Measurements from ENCODE around the gene LIMCH1.

Gene LIMCH1

DNA sequence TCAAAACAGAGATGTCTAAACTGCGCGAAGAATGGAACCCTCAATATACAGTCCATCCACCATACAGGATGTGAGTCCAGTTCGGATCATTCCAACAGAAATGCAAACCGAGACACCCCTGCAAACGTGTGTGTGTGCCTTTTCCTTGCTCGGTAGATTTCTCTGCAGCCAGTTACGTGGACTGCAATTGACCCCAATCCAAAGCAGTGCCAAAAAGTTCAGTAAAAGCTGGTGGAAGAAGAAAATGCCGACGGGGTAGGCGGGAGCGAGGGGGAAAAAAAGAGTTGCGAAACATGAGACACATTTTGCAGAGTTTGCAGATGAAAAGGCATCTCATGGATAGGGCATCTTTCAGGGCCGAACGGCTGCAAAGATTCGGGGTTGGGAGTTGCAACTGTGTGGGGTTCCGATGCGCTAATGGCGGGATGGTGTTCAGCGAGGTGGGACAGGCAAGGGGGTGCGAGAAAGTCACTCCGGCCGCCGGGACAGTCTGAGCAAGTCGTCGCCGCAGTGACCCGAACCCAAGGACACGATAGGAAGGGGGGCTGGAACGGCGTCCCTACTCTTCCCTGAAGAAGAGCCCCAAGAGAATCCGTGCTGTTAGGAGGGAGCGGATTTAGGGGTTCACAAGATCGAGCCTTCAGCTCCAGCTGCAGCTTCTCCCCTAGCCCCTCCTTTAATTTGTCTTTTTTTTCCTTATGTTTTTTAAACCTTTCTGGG, 206.8 kb downstream of the LIMCH1 start:
- no peak for DNase-seq

DNA sequence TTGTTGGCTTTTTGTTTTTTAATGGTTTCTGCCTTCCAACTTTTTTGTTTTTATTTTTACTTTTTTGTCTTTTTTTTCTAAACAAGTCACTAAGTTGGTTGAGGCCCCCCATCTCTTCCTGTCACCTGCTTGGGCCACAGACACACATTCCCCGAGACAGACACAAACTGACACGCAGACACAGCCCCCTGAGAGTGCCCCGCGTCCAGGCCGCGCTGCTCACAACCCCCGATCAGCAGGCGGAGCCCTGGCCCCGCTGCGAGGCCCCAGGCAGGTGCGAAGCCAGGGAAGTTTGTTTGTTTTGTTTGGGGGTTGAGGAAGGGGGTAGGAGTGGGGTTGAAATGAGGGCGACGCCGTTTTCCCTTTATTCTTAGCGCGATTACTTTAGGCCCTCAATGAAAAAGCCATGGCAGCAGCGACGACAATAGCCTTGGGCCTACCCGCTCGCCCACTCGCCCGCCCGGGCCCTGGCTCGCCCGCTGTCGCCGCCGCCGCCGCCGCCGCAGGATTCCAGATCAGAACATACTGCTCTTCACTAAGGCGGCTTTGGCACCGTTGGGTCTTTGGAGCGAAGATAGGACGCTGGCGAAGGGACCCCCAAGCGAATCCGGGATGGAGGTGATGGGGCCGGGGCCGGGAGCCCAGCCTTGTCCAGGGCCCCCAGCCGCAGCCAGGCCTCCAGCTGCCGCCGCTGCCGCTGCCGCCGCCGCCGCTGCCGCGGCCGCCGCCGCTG, 207.5 kb downstream of the LIMCH1 start:
- no peak for DNase-seq

GRCh38 chr4:41746025-41746439, 208.1 kb downstream of the LIMCH1 start:
- DNase-seq: no peak

- DNase-seq: no peak
Measured at GRCh38 chr4:41746440-41747229, 208.7 kb downstream of the LIMCH1 start.

DNA sequence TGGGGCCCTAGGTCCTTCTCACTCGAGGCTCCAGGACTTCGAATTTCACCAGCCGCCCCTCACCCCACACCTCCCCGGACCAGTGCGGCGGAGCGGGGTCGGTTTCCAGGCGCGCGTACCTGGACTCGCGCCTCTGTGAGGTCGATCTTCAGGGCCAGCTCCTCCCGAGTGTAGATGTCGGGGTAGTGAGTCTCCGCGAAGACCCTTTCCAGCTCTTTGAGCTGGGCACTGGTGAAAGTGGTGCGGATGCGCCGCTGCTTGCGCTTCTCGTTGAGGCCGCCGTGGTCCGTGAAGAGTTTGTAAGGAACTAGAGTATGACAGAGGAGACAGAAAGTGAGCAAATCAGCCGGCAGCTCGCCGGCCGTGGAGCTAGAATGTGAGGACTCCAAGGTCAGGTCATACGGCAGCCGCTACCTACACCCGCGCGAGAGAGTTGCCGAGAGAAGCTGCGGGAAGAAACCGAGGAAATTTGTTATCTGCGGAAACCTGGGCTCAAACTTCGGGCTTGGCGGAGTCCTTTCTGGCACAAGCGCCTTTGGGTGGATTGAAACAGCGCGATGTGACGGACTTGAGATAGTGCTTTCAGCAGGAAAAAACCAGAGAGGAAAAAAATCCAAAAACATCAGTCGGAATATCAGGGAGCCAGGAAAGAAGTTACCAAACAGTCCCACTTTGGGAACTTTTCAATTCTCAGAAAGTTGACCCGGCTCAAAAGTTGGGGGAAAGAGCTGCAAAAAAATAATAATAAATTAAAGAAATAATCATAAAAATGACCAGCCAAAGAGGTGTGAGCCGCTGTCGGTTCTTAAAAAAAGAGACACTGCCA, 209.5 kb downstream of the LIMCH1 start:
- no peak for DNase-seq

- DNase-seq: no peak
Measured at GRCh38 chr4:41748074-41748570, 210.2 kb downstream of the LIMCH1 start.

- DNase-seq: no peak
Measured at GRCh38 chr4:41748571-41749475, 210.9 kb downstream of the LIMCH1 start, which contains the start of gene PHOX2B. Gene PHOX2B, minus strand, starts transcription at chr4:41748725. Its CDS starts 115 bp downstream, at chr4:41748610.

GRCh38 chr4:41749631-41750039, 211.7 kb downstream of the LIMCH1 start:
- no peak for DNase-seq

All from activated CD4-positive, alpha-beta T cell treated with anti-CD3 and anti-CD28 coated beads, Interleukin-10, Interleukin-2, amounts not matched to agents 100 ng/mL and 50 ng/mL, durations not matched to agents 16 hours and 8 hours (primary cell).